Lung (tissue), 12 donors: ENCODE results near the gene PLCH1. TPM values are rescaled to one million over a fixed set of nuclear protein-coding genes. Genes with fewer than 3 reads are reported as not detected.

Experiments
- ATAC-seq: fragments of 200-7000 bp; cut with Tn5 transposase; one replicate; pipeline ENCODE4 v1.9.1; 2020; ENCODE audit warnings: moderate number of reproducible peaks; ENCODE audit not compliant: insufficient read depth, low FRiP score
- DNase-seq, 3 donors: peaks; one replicate each; pipeline ENCODE4 v3.0.0-alpha.2; 2013 to 2017
- H3K27ac ChIP-seq, 2 donors: one replicate each; pipeline ENCODE4 v1.5.1; 2013; ENCODE audit warnings: mild to moderate bottlenecking in 2 of 2, moderate library complexity in 2 of 2, control low read depth in 1 of 2, inconsistent platforms in 1 of 2, low read depth in 1 of 2, low read length in 1 of 2
- H3K27me3 ChIP-seq, 3 donors: one replicate each; pipeline ENCODE4 v1.5.1; 2013; ENCODE audit warnings: low read length in 2 of 3; ENCODE audit not compliant: control insufficient read depth in 3 of 3, insufficient read depth in 3 of 3
- H3K36me3 ChIP-seq, 4 donors: one replicate each; pipeline ENCODE4 v1.5.1; 2013; ENCODE audit warnings: low read length in 4 of 4, mild to moderate bottlenecking in 1 of 4, moderate library complexity in 1 of 4; ENCODE audit not compliant: control insufficient read depth in 4 of 4, insufficient read depth in 4 of 4
- H3K4me1 ChIP-seq, 5 donors: one replicate each; pipeline ENCODE4 v1.5.1; 2013; ENCODE audit warnings: low read length in 5 of 5, mild to moderate bottlenecking in 2 of 5, moderate library complexity in 1 of 5; ENCODE audit not compliant: control insufficient read depth in 5 of 5, insufficient read depth in 5 of 5
- H3K4me3 ChIP-seq: one replicate; pipeline ENCODE4 v1.5.1; 2013; ENCODE audit warnings: mild to moderate bottlenecking, control low read depth, moderate library complexity
- H3K9ac ChIP-seq, 2 donors: one replicate each; pipeline ENCODE4 v1.5.1; 2013; ENCODE audit warnings: low read length in 2 of 2, control low read depth in 1 of 2; ENCODE audit not compliant: insufficient read depth in 1 of 2
- H3K9me3 ChIP-seq, 4 donors: one replicate each; pipeline ENCODE4 v1.5.1; 2013; ENCODE audit warnings: low read length in 3 of 4, mild to moderate bottlenecking in 1 of 4, moderate library complexity in 1 of 4; ENCODE audit not compliant: control insufficient read depth in 4 of 4, insufficient read depth in 3 of 4
- CTCF ChIP-seq: IDR thresholded peaks from 2 replicates; pipeline ENCODE4 v1.5.1; 2012; ENCODE audit warnings: mild to moderate bottlenecking; ENCODE audit errors: control extremely low read depth, extremely low read depth
- WGBS, 2 donors: extraction: QIAGEN DNeasy Blood & Tissue Kit; methylation state at CpG; one replicate each; pipeline ENCODE4 v1.1.7; 2013; 5-methylcytosine and 5-hydroxymethylcytosine counted together
- polyA plus RNA-seq, 2 donors: library from polyadenylated mRNA; stranded (reverse); fragments of 200-250 nt; gene quantifications; one replicate each; pipeline ENCODE4 v1.2.1, GENCODE V29; 2013
- total RNA-seq, 2 donors: library from RNA; depleted of rRNA in 1 of 2; stranded (reverse); fragments of >200 nt in 1 of 2; gene quantifications; one replicate each; pipeline ENCODE4 v1.2.1, GENCODE V29; 2014 to 2021
- donor health status: control.
- donor health status: control.
- donor health status: Bipolar disorder and iron deficiency.
- donor health status: healthy.
- donor health status: DM: yes; HTN: yes; CAD: no.

The PLCH1 gene
- total and polyA plus RNA-seq, 4 donors: 2.5 to 22.8 (median 9.1) TPM

- Histone ChIP-seq H3K27ac (no peak overlapping the region), H3K9me3 (peaks cover 0 to 5% (median 0%) of the 10 kb centered on the region in 4 donors), H3K4me3 (no peak overlapping the region), H3K27me3 (no peaks in the 10 kb centered on the region), H3K36me3 (no peaks in the 10 kb centered on the region), H3K9ac (no peak overlapping the region), H3K4me1 (peaks cover 0 to 3% (median 0%) of the 10 kb centered on the region in 5 donors)
- WGBS, 2 donors: 86 to 96% methylated on average over 8 of the region's 8 CpGs
- no peak for DNase-seq
- TF ChIP-seq CTCF: no peak
- ATAC-seq: no peak
Observed at GRCh38 chr3:155416500-155417118, 328.3 kb downstream of the PLCH1 start.

GRCh38 chr3:155412904-155413303, 332.0 kb downstream of the PLCH1 start:
- Histone ChIP-seq H3K36me3 (no peaks in the 10 kb centered on the region), H3K4me1 (peaks cover 0 to 3% (median 0%) of the 10 kb centered on the region in 5 donors), H3K27me3 (no peaks in the 10 kb centered on the region), H3K9ac (no peak overlapping the region), H3K27ac (no peak overlapping the region), H3K4me3 (no peak overlapping the region), H3K9me3 (peaks cover 0 to 5% (median 0%) of the 10 kb centered on the region in 4 donors)
- no peak for TF ChIP-seq CTCF
- ATAC-seq: no peak
- 63 to 89% methylated on average over 3 of the region's 3 CpGs for WGBS, 2 donors
- no peak for DNase-seq

GRCh38 chr3:155411500-155412223, 333.2 kb downstream of the PLCH1 start:
- WGBS, 2 donors: 79 to 94% methylated on average over 5 of the region's 5 CpGs
- no peak overlapping the region for H3K9ac ChIP-seq
- H3K27me3 ChIP-seq: no peaks in the 10 kb centered on the region
- H3K36me3 ChIP-seq: no peaks in the 10 kb centered on the region
- peaks cover 0 to 5% (median 0%) of the 10 kb centered on the region in 4 donors for H3K9me3 ChIP-seq
- no peak for TF ChIP-seq CTCF
- ATAC-seq (no peak), DNase-seq (no peak)
- no peak overlapping the region for H3K27ac ChIP-seq
- no peak overlapping the region for H3K4me3 ChIP-seq
- H3K4me1 ChIP-seq: peaks cover 0 to 3% (median 0%) of the 10 kb centered on the region in 5 donors
